ENCODE results near the gene COMMD9.

COMMD9 gene

DNA sequence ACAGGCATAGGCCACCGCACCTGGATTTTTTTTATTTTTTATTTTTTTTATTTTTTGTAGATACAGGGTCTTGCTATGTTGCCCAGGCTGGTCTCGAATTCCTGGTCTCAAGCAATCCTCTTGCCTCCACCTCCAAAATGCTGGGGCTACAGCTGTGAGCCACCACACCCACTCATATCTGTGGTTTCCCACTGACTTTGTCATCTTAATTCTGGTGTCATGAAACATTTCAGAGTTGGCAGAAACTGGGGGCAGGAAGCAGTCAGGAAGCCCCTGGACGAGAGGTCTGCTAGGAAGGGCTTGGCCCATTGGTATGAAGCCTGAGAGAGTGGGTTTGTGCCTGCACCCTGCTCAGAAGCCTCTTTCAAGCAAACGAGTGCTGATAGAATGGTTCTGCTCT lies 49.1 kb downstream of the COMMD9 start:
- H3K4me3 ChIP-seq (ENCODE audit: low read length): no peak overlapping the region
- no peaks in the 10 kb centered on the region for H3K27me3 ChIP-seq (ENCODE audit: insufficient read depth, low read length)
- no peaks in the 10 kb centered on the region for H3K4me1 ChIP-seq (ENCODE audit: insufficient read depth, low read length)
- H2AFZ ChIP-seq (ENCODE audit: low read depth, low read length): no peak overlapping the region
- no peaks in the 10 kb centered on the region for H3K36me3 ChIP-seq (ENCODE audit: insufficient read depth, low read length)
- peaks cover 4% of the 10 kb centered on the region for H3K9me3 ChIP-seq (ENCODE audit: low read length)

DNA sequence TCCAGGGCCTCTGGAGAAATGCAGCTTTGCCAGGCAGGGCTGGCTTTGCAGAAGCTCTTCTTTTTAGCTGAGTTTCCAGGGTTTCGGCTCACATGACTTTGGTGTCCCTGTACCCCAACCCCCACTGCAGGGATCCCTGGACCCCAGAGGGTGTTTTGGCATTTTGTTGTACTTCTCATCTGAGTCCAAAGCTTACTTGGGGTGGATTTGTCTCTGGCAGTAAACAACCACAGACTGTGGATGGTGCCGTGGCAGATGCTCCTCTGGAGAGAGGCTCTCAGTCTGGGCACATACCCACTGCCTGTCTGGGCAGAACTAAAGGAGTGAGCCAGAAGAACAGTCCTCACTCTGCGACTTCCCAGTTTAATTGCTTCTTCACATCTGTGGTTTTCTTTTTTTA lies 49.6 kb downstream of the COMMD9 start:
- Histone ChIP-seq H3K4me1 (ENCODE audit: insufficient read depth, low read length) (no peaks in the 10 kb centered on the region), H3K9me3 (ENCODE audit: low read length) (no peaks in the 10 kb centered on the region), H3K27me3 (ENCODE audit: insufficient read depth, low read length) (no peaks in the 10 kb centered on the region), H3K36me3 (ENCODE audit: insufficient read depth, low read length) (no peaks in the 10 kb centered on the region), H2AFZ (ENCODE audit: low read depth, low read length) (no peak overlapping the region), H3K4me3 (ENCODE audit: low read length) (no peak overlapping the region)

- no peaks in the 10 kb centered on the region for H3K4me1 ChIP-seq (ENCODE audit: insufficient read depth, low read length)
- H3K36me3 ChIP-seq (ENCODE audit: insufficient read depth, low read length): no peaks in the 10 kb centered on the region
- no peak overlapping the region for H3K4me3 ChIP-seq (ENCODE audit: low read length)
- H3K9me3 ChIP-seq (ENCODE audit: low read length): no peaks in the 10 kb centered on the region
- H2AFZ ChIP-seq (ENCODE audit: low read depth, low read length): no peak overlapping the region
- H3K27me3 ChIP-seq (ENCODE audit: insufficient read depth, low read length): no peaks in the 10 kb centered on the region
Observed at GRCh38 chr11:36238881-36239280, 50.3 kb downstream of the COMMD9 start.

DNA sequence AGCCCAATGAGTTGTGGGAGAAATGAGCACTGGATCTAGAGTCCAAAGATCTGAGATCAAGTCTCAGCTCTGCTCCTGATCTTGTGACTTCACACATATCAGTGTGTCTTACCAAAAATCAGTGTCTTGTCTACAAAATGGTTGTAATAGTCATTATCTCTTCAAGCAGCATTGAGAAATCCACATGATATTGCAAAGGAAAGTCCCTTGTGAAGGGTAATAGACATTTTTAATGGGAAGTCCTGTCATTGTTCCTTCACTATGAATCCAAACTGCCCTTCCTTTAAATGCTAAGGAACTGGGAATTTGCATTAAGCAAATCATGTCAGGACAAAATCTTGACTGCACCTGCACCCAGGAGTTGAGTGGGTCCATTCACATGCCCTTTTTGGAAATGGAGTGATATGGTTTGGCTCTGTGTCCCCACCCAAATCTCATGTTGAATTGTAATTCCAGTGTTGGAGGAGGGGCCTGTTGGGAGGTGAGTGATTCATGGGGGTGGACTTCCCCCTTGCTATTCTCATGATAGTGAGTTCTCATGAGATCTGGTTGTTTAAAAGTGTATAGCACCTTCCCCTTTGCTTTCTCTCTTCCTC lies 51.1 kb downstream of the COMMD9 start:
- Histone ChIP-seq H3K4me3 (ENCODE audit: low read length) (no peak overlapping the region), H3K9me3 (ENCODE audit: low read length) (no peaks in the 10 kb centered on the region), H3K4me1 (ENCODE audit: insufficient read depth, low read length) (no peaks in the 10 kb centered on the region), H3K27me3 (ENCODE audit: insufficient read depth, low read length) (no peaks in the 10 kb centered on the region), H3K36me3 (ENCODE audit: insufficient read depth, low read length) (no peaks in the 10 kb centered on the region), H2AFZ (ENCODE audit: low read depth, low read length) (no peak overlapping the region)

DNA sequence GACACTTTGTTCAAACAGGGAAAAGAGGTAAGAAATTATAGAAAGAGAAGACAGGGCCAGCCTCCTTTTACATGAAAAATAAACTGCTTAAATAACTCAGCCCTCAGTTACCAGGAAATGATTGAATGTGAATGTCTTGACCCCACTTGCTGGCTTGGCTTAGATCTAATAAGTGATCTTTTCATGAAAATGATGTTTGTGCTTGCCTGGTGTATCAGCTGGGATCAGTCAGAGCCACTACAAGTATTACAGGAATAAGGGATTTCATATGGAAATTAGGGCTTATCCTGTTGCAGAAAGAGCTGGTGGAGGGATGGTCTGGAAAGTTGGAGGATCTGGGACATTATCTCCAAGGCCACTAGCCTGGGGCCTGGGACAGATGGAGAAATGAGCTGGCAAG lies 51.8 kb downstream of the COMMD9 start:
- no peaks in the 10 kb centered on the region for H3K36me3 ChIP-seq (ENCODE audit: insufficient read depth, low read length)
- no peak overlapping the region for H2AFZ ChIP-seq (ENCODE audit: low read depth, low read length)
- no peak overlapping the region for H3K4me3 ChIP-seq (ENCODE audit: low read length)
- H3K4me1 ChIP-seq (ENCODE audit: insufficient read depth, low read length): no peaks in the 10 kb centered on the region
- no peaks in the 10 kb centered on the region for H3K9me3 ChIP-seq (ENCODE audit: low read length)
- H3K27me3 ChIP-seq (ENCODE audit: insufficient read depth, low read length): no peaks in the 10 kb centered on the region

DNA sequence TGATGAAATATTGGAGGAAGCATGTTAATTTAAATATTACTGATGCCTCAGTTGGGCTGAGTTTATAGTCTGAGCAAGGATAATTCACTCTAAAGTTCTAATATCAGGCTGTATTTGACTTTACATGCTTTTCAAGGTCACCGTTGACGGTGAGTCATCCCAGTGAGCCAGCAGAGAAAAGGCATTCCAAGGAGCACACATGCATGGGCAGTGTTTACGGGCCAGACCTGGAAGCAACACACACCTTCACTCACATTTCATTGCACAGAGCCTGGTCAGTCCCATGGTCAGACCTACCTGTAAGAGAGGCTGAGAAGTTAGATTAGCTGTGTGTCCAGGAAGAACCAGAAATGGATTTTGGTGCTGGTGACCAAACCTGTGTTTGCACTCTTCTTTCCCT lies 53.5 kb downstream of the COMMD9 start:
- H3K27me3 ChIP-seq (ENCODE audit: insufficient read depth, low read length): no peaks in the 10 kb centered on the region
- H3K9me3 ChIP-seq (ENCODE audit: low read length): no peaks in the 10 kb centered on the region
- no peak overlapping the region for H2AFZ ChIP-seq (ENCODE audit: low read depth, low read length)
- H3K36me3 ChIP-seq (ENCODE audit: insufficient read depth, low read length): peaks cover 2% of the 10 kb centered on the region
- H3K4me3 ChIP-seq (ENCODE audit: low read length): no peak overlapping the region
- H3K4me1 ChIP-seq (ENCODE audit: insufficient read depth, low read length): peaks cover 6% of the 10 kb centered on the region

DNA sequence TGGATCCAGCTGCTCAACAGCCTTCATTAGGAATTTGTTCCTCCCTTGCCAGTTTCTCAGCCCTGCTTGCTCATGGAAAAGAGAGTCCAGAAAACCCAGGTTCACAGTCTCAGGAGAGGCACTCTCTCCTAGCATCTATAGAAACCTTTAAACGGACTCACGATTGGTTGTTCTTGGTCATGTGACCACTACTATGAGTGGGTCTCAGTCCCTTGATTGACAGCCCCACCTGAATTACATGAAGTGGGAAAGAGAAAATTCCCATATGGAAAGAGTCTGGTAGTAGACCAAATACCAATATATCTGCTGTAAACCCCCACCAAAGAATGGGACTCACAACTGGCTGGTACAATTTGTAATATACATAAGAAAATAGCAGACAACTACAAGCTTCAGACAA lies 54.4 kb downstream of the COMMD9 start:
- Histone ChIP-seq H3K4me1 (ENCODE audit: insufficient read depth, low read length) (peaks cover 6% of the 10 kb centered on the region), H3K36me3 (ENCODE audit: insufficient read depth, low read length) (peaks cover 2% of the 10 kb centered on the region), H3K9me3 (ENCODE audit: low read length) (no peaks in the 10 kb centered on the region)

GRCh38 chr11:36233204-36233603 lies 56.0 kb downstream of the COMMD9 start:
- Histone ChIP-seq H3K4me1 (ENCODE audit: insufficient read depth, low read length) (peaks cover 6% of the 10 kb centered on the region), H3K27me3 (ENCODE audit: insufficient read depth, low read length) (no peaks in the 10 kb centered on the region), H2AFZ (ENCODE audit: low read depth, low read length) (no peak overlapping the region), H3K36me3 (ENCODE audit: insufficient read depth, low read length) (peaks cover 18% of the 10 kb centered on the region), H3K9me3 (ENCODE audit: low read length) (no peaks in the 10 kb centered on the region), H3K4me3 (ENCODE audit: low read length) (no peak overlapping the region)

More for the DNA sequence above, 54.4 kb downstream of the COMMD9 start:
- H3K27me3 ChIP-seq (ENCODE audit: insufficient read depth, low read length): no peaks in the 10 kb centered on the region
- H2AFZ ChIP-seq (ENCODE audit: low read depth, low read length): no peak overlapping the region
- H3K4me3 ChIP-seq (ENCODE audit: low read length): no peak overlapping the region

DNA sequence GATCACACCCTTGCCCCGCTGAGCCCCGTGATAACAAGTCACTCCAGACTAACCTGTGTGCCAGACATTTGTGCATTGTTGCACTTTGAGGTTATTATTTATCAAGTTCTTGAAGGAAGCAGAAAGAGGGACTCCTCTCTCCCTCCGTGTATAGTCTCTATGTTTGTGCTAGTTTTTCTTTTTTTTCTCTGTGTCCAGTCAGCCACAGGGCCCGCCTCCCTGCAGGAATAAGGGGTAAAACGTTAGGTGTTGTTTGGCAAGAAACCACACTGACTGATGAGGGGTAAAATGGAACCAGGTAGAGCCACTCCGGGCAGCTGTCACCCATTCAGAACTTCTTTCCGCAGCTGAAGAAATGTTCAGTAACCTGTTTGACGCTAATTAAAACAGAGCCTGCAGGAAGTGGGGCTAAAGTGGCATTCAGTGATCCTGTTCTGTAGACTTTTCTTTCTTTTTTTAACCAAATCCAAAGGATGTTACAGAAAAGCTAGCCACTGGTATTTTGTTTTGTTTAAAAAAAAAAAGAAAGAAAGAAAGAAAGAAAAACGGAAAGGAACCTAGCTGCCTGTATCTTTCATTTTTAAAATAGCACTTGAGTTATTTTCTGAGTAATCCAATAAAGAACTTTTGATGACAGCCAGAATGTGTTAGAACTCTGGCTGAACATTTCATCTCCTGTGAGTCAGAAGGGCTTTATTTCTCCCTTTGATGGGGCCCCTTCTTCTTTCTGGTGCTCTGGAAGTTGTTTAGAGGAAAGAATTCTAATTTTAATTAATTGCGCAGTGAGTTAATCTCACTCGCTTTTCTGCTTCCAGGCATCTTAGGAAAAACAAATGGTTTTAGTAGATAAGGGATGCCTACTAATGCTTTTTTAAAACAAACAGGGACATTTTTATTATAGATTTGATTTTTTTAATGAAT lies 58.2 kb downstream of the COMMD9 start:
- no peak overlapping the region for H3K4me3 ChIP-seq (ENCODE audit: low read length)
- no peaks in the 10 kb centered on the region for H3K27me3 ChIP-seq (ENCODE audit: insufficient read depth, low read length)
- H3K36me3 ChIP-seq (ENCODE audit: insufficient read depth, low read length): peaks cover 26% of the 10 kb centered on the region
- no peak overlapping the region for H2AFZ ChIP-seq (ENCODE audit: low read depth, low read length)
- H3K9me3 ChIP-seq (ENCODE audit: low read length): no peaks in the 10 kb centered on the region
- H3K4me1 ChIP-seq (ENCODE audit: insufficient read depth, low read length): peaks cover 6% of the 10 kb centered on the region

GRCh38 chr11:36229091-36229705 lies 60.0 kb downstream of the COMMD9 start:
- Histone ChIP-seq H3K4me3 (ENCODE audit: low read length) (no peak overlapping the region), H3K4me1 (ENCODE audit: insufficient read depth, low read length) (peaks cover 6% of the 10 kb centered on the region), H2AFZ (ENCODE audit: low read depth, low read length) (no peak overlapping the region), H3K36me3 (ENCODE audit: insufficient read depth, low read length) (peaks cover 26% of the 10 kb centered on the region), H3K27me3 (ENCODE audit: insufficient read depth, low read length) (no peaks in the 10 kb centered on the region), H3K9me3 (ENCODE audit: low read length) (no peaks in the 10 kb centered on the region)

DNA sequence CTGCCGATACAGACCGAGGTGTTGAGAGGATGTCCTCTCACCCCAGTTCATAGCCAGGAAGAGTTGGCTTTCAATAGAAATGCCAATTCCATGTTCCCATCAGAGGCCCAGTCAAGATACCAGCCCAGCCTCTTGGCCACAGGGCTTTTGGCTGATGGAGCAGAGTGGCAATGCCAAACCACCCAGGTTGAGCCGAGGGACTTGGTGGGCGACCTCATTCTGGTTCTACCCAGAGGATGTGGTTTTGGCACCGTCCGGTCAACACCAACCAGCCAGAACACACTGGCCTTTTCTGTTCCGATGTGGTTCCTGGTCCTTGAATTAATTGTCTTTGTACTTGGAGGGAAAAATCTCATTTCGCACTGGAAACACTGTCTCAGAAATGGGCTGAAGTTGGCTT lies 60.5 kb downstream of the COMMD9 start:
- Histone ChIP-seq H2AFZ (ENCODE audit: low read depth, low read length) (no peak overlapping the region), H3K4me1 (ENCODE audit: insufficient read depth, low read length) (peaks cover 6% of the 10 kb centered on the region), H3K4me3 (ENCODE audit: low read length) (no peak overlapping the region), H3K36me3 (ENCODE audit: insufficient read depth, low read length) (peaks cover 26% of the 10 kb centered on the region), H3K9me3 (ENCODE audit: low read length) (no peaks in the 10 kb centered on the region), H3K27me3 (ENCODE audit: insufficient read depth, low read length) (no peaks in the 10 kb centered on the region)

GRCh38 chr11:36227044-36227443 lies 62.2 kb downstream of the COMMD9 start:
- H3K4me3 ChIP-seq (ENCODE audit: low read length): no peak overlapping the region
- peaks cover 26% of the 10 kb centered on the region for H3K36me3 ChIP-seq (ENCODE audit: insufficient read depth, low read length)

GRCh38 chr11:36224209-36224882 lies 64.9 kb downstream of the COMMD9 start:
- H3K27me3 ChIP-seq (ENCODE audit: insufficient read depth, low read length): no peaks in the 10 kb centered on the region
- H3K36me3 ChIP-seq (ENCODE audit: insufficient read depth, low read length): peaks cover 20% of the 10 kb centered on the region
- H3K4me1 ChIP-seq (ENCODE audit: insufficient read depth, low read length): no peaks in the 10 kb centered on the region
- no peak overlapping the region for H3K4me3 ChIP-seq (ENCODE audit: low read length)
- no peak overlapping the region for H2AFZ ChIP-seq (ENCODE audit: low read depth, low read length)
- H3K9me3 ChIP-seq (ENCODE audit: low read length): peaks cover 4% of the 10 kb centered on the region

More at GRCh38 chr11:36227044-36227443, 62.2 kb downstream of the COMMD9 start:
- Histone ChIP-seq H3K4me1 (ENCODE audit: insufficient read depth, low read length) (peaks cover 6% of the 10 kb centered on the region), H2AFZ (ENCODE audit: low read depth, low read length) (no peak overlapping the region), H3K27me3 (ENCODE audit: insufficient read depth, low read length) (no peaks in the 10 kb centered on the region), H3K9me3 (ENCODE audit: low read length) (no peaks in the 10 kb centered on the region)
